ENCODE measurements around the gene CRYGB.
"Not testable (repeated sequence)": the region's sequence is repeated elsewhere in the genome, so short reads cannot be mapped to it uniquely, and the experiment has no call there.

DNA sequence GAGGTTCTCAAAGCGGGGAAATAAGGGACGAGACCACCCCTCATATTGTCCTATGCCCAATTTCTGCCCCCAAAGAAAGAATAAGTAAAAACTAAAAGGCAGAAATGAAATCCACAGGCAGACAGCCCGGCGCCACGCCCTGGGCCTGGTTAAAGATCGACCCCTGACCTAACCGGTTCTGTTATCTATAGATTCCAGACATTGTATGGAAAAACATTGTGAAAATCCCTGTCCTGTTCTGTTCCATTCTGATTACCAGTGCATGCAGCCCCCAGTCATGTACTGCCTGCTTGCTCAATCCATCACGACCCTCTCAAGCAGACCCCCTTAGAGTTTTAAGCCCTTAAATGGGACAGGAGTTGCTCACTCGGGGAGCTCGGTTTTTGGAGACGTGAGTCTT, 28.6 kb downstream of the CRYGB start:
- TF ChIP-seq, protein P1, sequence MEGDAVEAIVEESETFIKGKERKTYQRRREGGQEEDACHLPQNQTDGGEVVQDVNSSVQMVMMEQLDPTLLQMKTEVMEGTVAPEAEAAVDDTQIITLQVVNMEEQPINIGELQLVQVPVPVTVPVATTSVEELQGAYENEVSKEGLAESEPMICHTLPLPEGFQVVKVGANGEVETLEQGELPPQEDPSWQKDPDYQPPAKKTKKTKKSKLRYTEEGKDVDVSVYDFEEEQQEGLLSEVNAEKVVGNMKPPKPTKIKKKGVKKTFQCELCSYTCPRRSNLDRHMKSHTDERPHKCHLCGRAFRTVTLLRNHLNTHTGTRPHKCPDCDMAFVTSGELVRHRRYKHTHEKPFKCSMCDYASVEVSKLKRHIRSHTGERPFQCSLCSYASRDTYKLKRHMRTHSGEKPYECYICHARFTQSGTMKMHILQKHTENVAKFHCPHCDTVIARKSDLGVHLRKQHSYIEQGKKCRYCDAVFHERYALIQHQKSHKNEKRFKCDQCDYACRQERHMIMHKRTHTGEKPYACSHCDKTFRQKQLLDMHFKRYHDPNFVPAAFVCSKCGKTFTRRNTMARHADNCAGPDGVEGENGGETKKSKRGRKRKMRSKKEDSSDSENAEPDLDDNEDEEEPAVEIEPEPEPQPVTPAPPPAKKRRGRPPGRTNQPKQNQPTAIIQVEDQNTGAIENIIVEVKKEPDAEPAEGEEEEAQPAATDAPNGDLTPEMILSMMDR (IDR thresholded peaks at IDR 0.05; ENCODE audit: low read length): not testable (repeated sequence)
- TF ChIP-seq EZH2 (optimal IDR thresholded peaks at IDR 0.05; ENCODE audit: low read depth, low read length): not testable (repeated sequence)

All from MM.1S (cell line).